Ishikawa (cell line): ENCODE results near the gene ASIC2.

Experiments used
- CEBPB ChIP-seq: IDR thresholded peaks from 2 replicates; pipeline ENCODE4 v1.6.1; 2012
- CREB1 ChIP-seq: IDR thresholded peaks from 2 replicates; pipeline ENCODE4 v1.6.1; 2012; ENCODE audit warnings: low read depth
- EP300 ChIP-seq: IDR thresholded peaks from 2 replicates; pipeline ENCODE4 v1.6.1; 2012; ENCODE audit warnings: borderline replicate concordance
- FOXM1 ChIP-seq: IDR thresholded peaks from 2 replicates; pipeline ENCODE4 v1.6.1; 2012; ENCODE audit warnings: low read depth, borderline replicate concordance
- RAD21 ChIP-seq: IDR thresholded peaks from 2 replicates; pipeline ENCODE4 v1.6.1; 2012; ENCODE audit warnings: low read depth
- TEAD4 ChIP-seq: IDR thresholded peaks from 2 replicates; pipeline ENCODE4 v1.6.1; 2012
- USF1 ChIP-seq: IDR thresholded peaks from 2 replicates; pipeline ENCODE4 v1.6.1; 2012
- YY1 ChIP-seq: IDR thresholded peaks from 2 replicates; pipeline ENCODE4 v1.6.1; 2012; ENCODE audit warnings: low read depth

- TF ChIP-seq RAD21 (no peak), EP300 (no peak), YY1 (no peak), USF1 (no peak), CEBPB (no peak), FOXM1 (no peak), CREB1 (no peak), TEAD4 (no peak)
These were observed 307.9 kb downstream of the ASIC2 start for GRCh38 chr17:32985050-32985756.
